HCT116 (cell line): ENCODE results near the gene FES. TPM values are rescaled to one million over a fixed set of nuclear protein-coding genes. Genes with fewer than 3 reads are reported as not detected.
A peak's percentile ranks its signal among the peaks of the same experiment; 100 is the strongest.

ENCODE experiments used
- ATAC-seq: fragments of 200-7000 bp; cut with Tn5 transposase; 2 replicates; pipeline ENCODE4 v1.9.1; 2020; ENCODE audit warnings: mild to moderate bottlenecking, moderate library complexity
- BruUV-seq: library from RNA; stranded (reverse); fragments of 400-500 nt; replicated peaks from 2 replicates; lab custom pipeline; 2021; lab: Mats Ljungman, UMichigan
- CTCF ChIA-PET: fragments of 300-600 bp; sonication (Branson Sonifier 250); formaldehyde crosslinking; loops from one replicate; lab custom pipeline; 2021; ENCODE audit warnings: antibody characterized with exemption; lab: Charles Lee
- POLR2A ChIA-PET: fragments of 300-600, 350-600 bp; sonication (Branson Sonifier 250); formaldehyde crosslinking; loops from one replicate; lab custom pipeline; 2021; ENCODE audit warnings: antibody characterized with exemption; lab: Charles Lee
- RAD21 ChIA-PET, 2 experiments: fragments of 300-600 bp; sonication (Branson Sonifier 250); formaldehyde crosslinking; loops; one replicate each; lab custom pipeline; 2023; ENCODE audit warnings: low total read pairs in 2 of 2; ENCODE audit not compliant: uncharacterized antibody in 2 of 2, unreplicated experiment in 2 of 2, low non-redundant PET in 1 of 2; lab: Charles Lee
- DNase-seq: peaks from one replicate; pipeline ENCODE4 v3.0.0-alpha.2; 2010; ENCODE audit warnings: low read depth, low spot score
- H2AFZ ChIP-seq: fragments of 200-600 bp; shearing (Covaris generic), sonication (generic); 2 replicates; pipeline ENCODE4 v1.6.1; 2017; ENCODE audit warnings: low read depth, mixed run types, mixed read lengths, antibody characterized with exemption, low read length; ENCODE audit not compliant: poor library complexity, severe bottlenecking
- H3K27ac ChIP-seq: 2 replicates; pipeline ENCODE4 v1.5.1; 2012; ENCODE audit warnings: low read depth, low read length
- H3K27me3 ChIP-seq: fragments of 200-600 bp; sonication (generic); 2 replicates; pipeline ENCODE4 v1.6.1; 2016; ENCODE audit warnings: mixed run types, low read length, mixed read lengths; ENCODE audit not compliant: insufficient read depth
- H3K36me3 ChIP-seq, 2 experiments: fragments of 200-500 bp in 1 of 2; fragments of 200-600 bp in 1 of 2; sonication (Bioruptor generic) in 1 of 2; sonication (generic) in 1 of 2; 2 replicates each; pipeline versions ENCODE4 v1.5.1 to v1.6.1; 2014 to 2016; ENCODE audit warnings: low read length in 2 of 2, inconsistent platforms in 1 of 2, mixed read lengths in 1 of 2, mixed run types in 1 of 2; ENCODE audit not compliant: insufficient read depth in 2 of 2, control insufficient read depth in 1 of 2
- H3K4me1 ChIP-seq, 2 experiments: fragments of 200-600 bp in 1 of 2; sonication (generic) in 1 of 2; 2 replicates each; pipeline versions ENCODE4 v1.5.1 to v1.6.1; 2012 to 2017; ENCODE audit warnings: low read length in 2 of 2, inconsistent platforms in 1 of 2, mild to moderate bottlenecking in 1 of 2, mixed read lengths in 1 of 2, mixed run types in 1 of 2, moderate library complexity in 1 of 2; ENCODE audit not compliant: insufficient read depth in 2 of 2, control insufficient read depth in 1 of 2
- H3K4me2 ChIP-seq: fragments of 200-600 bp; sonication (generic); 2 replicates; pipeline ENCODE4 v1.6.1; 2017; ENCODE audit warnings: mixed run types, low read length, mixed read lengths
- H3K4me3 ChIP-seq, 2 experiments: fragments of 200-600 bp in 1 of 2; sonication (generic) in 1 of 2; replicated peaks in 1 of 2; 2 replicates each; pipeline ENCODE4 v1.5.1; 2011 to 2016; ENCODE audit warnings: low read length in 2 of 2, control low read depth in 1 of 2, low read depth in 1 of 2, mild to moderate bottlenecking in 1 of 2, mixed read lengths in 1 of 2, mixed run types in 1 of 2
- H3K79me2 ChIP-seq: fragments of 200-600 bp; sonication (generic); 2 replicates; pipeline ENCODE4 v1.6.1; 2017; ENCODE audit warnings: mild to moderate bottlenecking, mixed run types, low read length, moderate library complexity, mixed read lengths; ENCODE audit not compliant: insufficient read depth
- H3K9ac ChIP-seq: fragments of 200-600 bp; sonication (generic); 2 replicates; pipeline ENCODE4 v1.6.1; 2016; ENCODE audit warnings: low read length, mixed read lengths
- H3K9me2 ChIP-seq: fragments of 200-600 bp; sonication (generic), shearing (Covaris generic); 2 replicates; pipeline ENCODE4 v1.6.1; 2017; ENCODE audit warnings: mixed run types, mild to moderate bottlenecking, moderate library complexity; ENCODE audit not compliant: insufficient read depth
- H3K9me3 ChIP-seq, 2 experiments: fragments of 200-500 bp in 1 of 2; fragments of 200-600 bp in 1 of 2; sonication (Bioruptor generic) in 1 of 2; sonication (generic) in 1 of 2; 2 replicates each; pipeline ENCODE4 v1.6.1; 2014 to 2017; ENCODE audit warnings: low read length in 2 of 2, mixed read lengths in 2 of 2, inconsistent platforms in 1 of 2, low read depth in 1 of 2, mild to moderate bottlenecking in 1 of 2, mixed run types in 1 of 2, moderate library complexity in 1 of 2; ENCODE audit not compliant: control insufficient read depth in 1 of 2, insufficient read depth in 1 of 2
- H4K20me1 ChIP-seq: fragments of 200-600 bp; sonication (generic), shearing (Covaris generic); 2 replicates; pipeline ENCODE4 v1.6.1; 2017; ENCODE audit warnings: mixed run types, mild to moderate bottlenecking, moderate library complexity; ENCODE audit not compliant: insufficient read depth
- CBX3 ChIP-seq: IDR thresholded peaks from 2 replicates; pipeline ENCODE4 v1.6.1; 2012; ENCODE audit warnings: low read depth
- CEBPB ChIP-seq: IDR thresholded peaks from 2 replicates; pipeline ENCODE4 v1.6.1; 2012; ENCODE audit warnings: low read depth
- JUND ChIP-seq: IDR thresholded peaks from 2 replicates; pipeline ENCODE4 v1.6.1; 2012
- POLR2A ChIP-seq: IDR thresholded peaks from 2 replicates; pipeline ENCODE4 v1.7.0; 2011; ENCODE audit warnings: borderline replicate concordance; ENCODE audit not compliant: insufficient read depth, insufficient read length; ENCODE audit errors: extremely low read depth
- POLR2AphosphoS5 ChIP-seq: IDR thresholded peaks from 2 replicates; pipeline ENCODE4 v1.6.1; 2011; ENCODE audit warnings: mild to moderate bottlenecking, low read depth, low read length, moderate library complexity
- SIN3A ChIP-seq: IDR thresholded peaks from 2 replicates; pipeline ENCODE4 v1.6.1; 2012; ENCODE audit warnings: low read depth
- YY1 ChIP-seq: IDR thresholded peaks from 2 replicates; pipeline ENCODE4 v1.6.1; 2011; ENCODE audit warnings: low read length, low read depth, moderate library complexity, mild to moderate bottlenecking; ENCODE audit not compliant: insufficient replicate concordance; ENCODE audit errors: extremely low read depth
- intact Hi-C: fragments of 100-400 bp; cut with micrococcal nuclease; formaldehyde crosslinking; loops from 2 replicates; pipeline ENCODE4 v1.10.0; 2022
- total RNA-seq: library from RNA; stranded (reverse); gene quantifications from one replicate; pipeline ENCODE4 v1.2.1, GENCODE V29; 2021; ENCODE audit not compliant: unreplicated experiment
- TF ChIP-seq, protein P1 (sequence below), 3 experiments: fragments of 200-600 bp in 1 of 3; sonication (generic) in 1 of 3; IDR thresholded peaks in 2 of 3; conservative IDR thresholded peaks in 1 of 3; 2 replicates each; pipeline ENCODE4 v1.5.1; 2012 to 2017; ENCODE audit warnings: low read depth in 2 of 3, low read length in 2 of 3, antibody characterized with exemption in 1 of 3, borderline replicate concordance in 1 of 3, control low read depth in 1 of 3, mild to moderate bottlenecking in 1 of 3, mixed read lengths in 1 of 3, mixed run types in 1 of 3, moderate library complexity in 1 of 3; ENCODE audit not compliant: insufficient read depth in 1 of 3
- TF ChIP-seq, protein P2 (sequence below): IDR thresholded peaks from 2 replicates; pipeline ENCODE4 v1.6.1; 2012
- TF ChIP-seq, protein P3 (sequence below): IDR thresholded peaks from 2 replicates; pipeline ENCODE4 v1.6.1; 2012

Gene FES
- total RNA-seq, 1 experiment from 2014 or later = 5.3 TPM

DNA sequence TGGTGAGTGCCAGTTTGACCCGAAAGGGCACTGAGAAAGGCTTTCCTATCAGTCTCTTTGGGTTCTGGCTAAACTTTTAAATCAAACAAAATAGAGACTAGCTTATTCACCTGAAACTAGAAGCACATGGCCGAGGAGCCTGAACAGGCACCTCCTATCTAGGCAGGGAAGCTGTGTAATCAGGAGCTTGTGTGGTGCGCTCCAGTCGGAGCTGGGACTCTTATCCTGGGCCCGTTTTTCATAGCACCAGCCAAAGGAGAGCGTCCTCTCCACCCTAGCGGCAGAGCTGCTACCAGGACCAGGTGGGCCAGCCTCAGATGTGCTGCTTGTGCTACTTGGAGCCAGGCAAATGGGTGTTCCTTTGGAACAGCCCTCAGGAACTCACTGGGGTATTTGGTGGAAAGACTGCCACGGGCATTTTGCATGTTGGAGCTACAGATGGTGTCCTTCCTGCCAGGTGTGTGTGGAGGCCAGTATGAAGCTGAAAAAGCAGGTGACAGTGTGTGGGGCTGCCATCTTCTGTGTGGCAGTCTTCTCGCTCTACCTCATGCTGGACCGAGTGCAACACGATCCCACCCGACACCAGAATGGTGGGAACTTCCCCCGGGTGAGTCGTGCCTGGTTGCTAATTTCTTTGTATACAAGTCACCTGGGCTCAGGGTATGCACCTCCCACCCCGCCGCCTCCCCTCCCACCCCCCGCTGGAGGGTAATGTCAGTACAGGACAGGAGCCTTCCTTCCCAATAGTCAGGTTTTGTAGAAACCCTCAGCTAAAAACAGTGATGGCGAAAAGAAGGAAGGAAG is 19.6 kb downstream of the FES start:
- ChIA-PET POLR2A (interaction anchor here (1.2 to 2.4 kb wide), 5 partner anchors 11 to 31 kb away, joined by 3 to 8 read pairs (median 4); partner anchors contain the start of genes HDDC3 and UNC45A), CTCF (interaction anchor here (0.8 to 6.4 kb wide), 5 partner anchors 11 to 611 kb away, joined by 3 to 70 read pairs (median 3); partner anchors contain the start of genes HDDC3 and UNC45A), RAD21 (no interaction called here)
- intact Hi-C loops = loop anchor here (2.0 to 5.0 kb wide), 2 partner anchors 145 to 368 kb away; no protein-coding TSS in a partner anchor
- no peaks in the 10 kb centered on the region for H3K79me2 ChIP-seq
- TSS peak; percentile 27 for BruUV-seq
- no peaks in the 10 kb centered on the region for H3K9me3 ChIP-seq
- DNase-seq (no peak), ATAC-seq (no peak)
- peaks cover 10 to 12% of the 10 kb centered on the region in 2 experiments; a peak in 3 of 4 replicates for H3K36me3 ChIP-seq
- H4K20me1 ChIP-seq = no peaks in the 10 kb centered on the region
- H3K27ac ChIP-seq = peak overlapping the region; percentile 87
- H2AFZ ChIP-seq = no peak overlapping the region
- H3K9ac ChIP-seq = peak overlapping the region; percentile 74
- H3K9me2 ChIP-seq = no peaks in the 10 kb centered on the region
- H3K4me2 ChIP-seq = peak overlapping the region; percentile 84
- no peaks in the 10 kb centered on the region for H3K27me3 ChIP-seq
- peaks cover 10 to 20% of the 10 kb centered on the region in 2 experiments; a peak in 3 of 4 replicates for H3K4me1 ChIP-seq
- H3K4me3 ChIP-seq = peak overlapping the region; percentile 74 to 79
- TF ChIP-seq YY1 (no peak), POLR2AphosphoS5 (no peak), CBX3 (no peak), SIN3A (no peak), CEBPB (no peak), JUND (no peak), POLR2A (no peak)
- TF ChIP-seq, protein P1, sequence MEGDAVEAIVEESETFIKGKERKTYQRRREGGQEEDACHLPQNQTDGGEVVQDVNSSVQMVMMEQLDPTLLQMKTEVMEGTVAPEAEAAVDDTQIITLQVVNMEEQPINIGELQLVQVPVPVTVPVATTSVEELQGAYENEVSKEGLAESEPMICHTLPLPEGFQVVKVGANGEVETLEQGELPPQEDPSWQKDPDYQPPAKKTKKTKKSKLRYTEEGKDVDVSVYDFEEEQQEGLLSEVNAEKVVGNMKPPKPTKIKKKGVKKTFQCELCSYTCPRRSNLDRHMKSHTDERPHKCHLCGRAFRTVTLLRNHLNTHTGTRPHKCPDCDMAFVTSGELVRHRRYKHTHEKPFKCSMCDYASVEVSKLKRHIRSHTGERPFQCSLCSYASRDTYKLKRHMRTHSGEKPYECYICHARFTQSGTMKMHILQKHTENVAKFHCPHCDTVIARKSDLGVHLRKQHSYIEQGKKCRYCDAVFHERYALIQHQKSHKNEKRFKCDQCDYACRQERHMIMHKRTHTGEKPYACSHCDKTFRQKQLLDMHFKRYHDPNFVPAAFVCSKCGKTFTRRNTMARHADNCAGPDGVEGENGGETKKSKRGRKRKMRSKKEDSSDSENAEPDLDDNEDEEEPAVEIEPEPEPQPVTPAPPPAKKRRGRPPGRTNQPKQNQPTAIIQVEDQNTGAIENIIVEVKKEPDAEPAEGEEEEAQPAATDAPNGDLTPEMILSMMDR (IDR thresholded peaks at IDR 0.05 in 2 of 3, conservative IDR thresholded peaks at IDR 0.05 in 1 of 3; ENCODE audit: borderline replicate concordance in 1 of 3, insufficient read depth in 1 of 3, low read depth in 2 of 3, low read length in 2 of 3) = peak in 1 of 3 experiments; percentile 11; a peak in 1 of 6 replicates
- TF ChIP-seq, protein P2, sequence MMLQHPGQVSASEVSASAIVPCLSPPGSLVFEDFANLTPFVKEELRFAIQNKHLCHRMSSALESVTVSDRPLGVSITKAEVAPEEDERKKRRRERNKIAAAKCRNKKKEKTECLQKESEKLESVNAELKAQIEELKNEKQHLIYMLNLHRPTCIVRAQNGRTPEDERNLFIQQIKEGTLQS = no peak
- TF ChIP-seq, protein P3, sequence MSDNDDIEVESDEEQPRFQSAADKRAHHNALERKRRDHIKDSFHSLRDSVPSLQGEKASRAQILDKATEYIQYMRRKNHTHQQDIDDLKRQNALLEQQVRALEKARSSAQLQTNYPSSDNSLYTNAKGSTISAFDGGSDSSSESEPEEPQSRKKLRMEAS = 0 out of 2 replicates have a peak, but pooled peaks have one; percentile 4
